GM18511 (cell line): ENCODE data around the gene CRHR1.

Source experiments
- ATAC-seq: cut with Tn5 transposase; IDR thresholded peaks from one replicate; pipeline ENCODE4 v1.9.1; 2021; ENCODE audit warnings: mild to moderate bottlenecking, moderate library complexity; ENCODE audit not compliant: unreplicated experiment

The CRHR1 gene

DNA sequence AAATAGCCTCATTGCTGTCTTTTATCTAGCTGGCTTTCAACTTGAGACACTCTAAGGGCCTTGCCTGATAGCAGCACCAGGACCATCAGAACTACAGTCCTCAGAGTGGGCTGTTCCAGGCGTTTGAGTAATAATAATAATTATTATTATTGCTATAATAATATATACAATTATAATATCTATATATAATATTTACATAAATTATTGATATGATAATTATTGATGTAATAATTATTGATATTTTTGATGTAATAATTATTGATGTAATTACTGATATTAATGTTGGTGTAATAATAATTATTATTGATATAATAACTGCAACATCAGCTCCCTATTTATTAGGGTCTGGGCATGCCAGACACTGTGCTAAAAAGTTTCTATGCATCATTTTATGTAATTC is 25.6 kb upstream of the CRHR1 start:
- ATAC-seq = no peak

DNA sequence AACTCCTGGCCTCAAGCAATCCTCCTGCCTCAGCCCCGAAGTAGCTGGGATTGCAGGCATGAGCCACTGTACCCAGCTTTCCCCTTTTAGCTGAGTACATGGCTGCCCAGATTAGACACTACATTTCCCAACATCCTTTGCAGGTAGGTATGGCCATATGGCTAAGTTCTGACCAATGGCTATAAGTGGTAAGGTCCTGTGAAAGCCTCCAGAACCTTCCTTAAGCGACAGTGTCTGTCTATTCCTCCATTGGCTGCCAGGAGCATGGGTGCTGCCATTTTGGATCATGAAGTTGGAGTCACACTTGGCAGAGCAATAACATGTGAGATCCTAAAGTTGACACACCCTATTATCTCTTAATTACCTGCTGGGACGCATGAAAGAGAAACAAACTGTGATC is 24.4 kb upstream of the CRHR1 start:
- no peak for ATAC-seq

GRCh38 chr17:45761957-45762565 is 22.1 kb upstream of the CRHR1 start:
- ATAC-seq = no peak

DNA sequence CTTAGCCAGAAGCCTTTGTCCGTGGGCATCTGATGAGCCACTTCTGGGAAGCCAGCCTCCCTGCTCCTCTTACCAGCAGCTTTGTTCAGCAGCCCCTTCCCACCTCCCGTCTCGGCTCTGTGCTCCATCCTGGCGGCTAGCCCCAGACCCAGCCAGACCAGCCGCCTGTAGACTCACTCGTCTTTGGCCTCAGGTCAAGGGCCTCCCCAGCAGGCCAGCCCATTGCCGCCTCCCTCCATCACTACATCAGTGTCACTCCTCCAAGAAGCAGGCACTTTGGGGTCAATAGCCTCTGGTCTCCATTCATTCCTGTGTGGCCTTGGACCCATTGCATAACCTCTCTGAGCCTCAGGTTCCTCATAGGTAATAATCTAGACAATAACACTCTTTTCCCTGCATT is 20.9 kb upstream of the CRHR1 start:
- no peak for ATAC-seq

- no peak for ATAC-seq
Measured at GRCh38 chr17:45764479-45764878, 19.6 kb upstream of the CRHR1 start.

GRCh38 chr17:45768000-45768399 is 16.1 kb upstream of the CRHR1 start:
- no peak for ATAC-seq

- ATAC-seq = no peak
Measured at GRCh38 chr17:45770632-45771270, 13.4 kb upstream of the CRHR1 start.

GRCh38 chr17:45771271-45771959 is 12.7 kb upstream of the CRHR1 start:
- no peak for ATAC-seq

DNA sequence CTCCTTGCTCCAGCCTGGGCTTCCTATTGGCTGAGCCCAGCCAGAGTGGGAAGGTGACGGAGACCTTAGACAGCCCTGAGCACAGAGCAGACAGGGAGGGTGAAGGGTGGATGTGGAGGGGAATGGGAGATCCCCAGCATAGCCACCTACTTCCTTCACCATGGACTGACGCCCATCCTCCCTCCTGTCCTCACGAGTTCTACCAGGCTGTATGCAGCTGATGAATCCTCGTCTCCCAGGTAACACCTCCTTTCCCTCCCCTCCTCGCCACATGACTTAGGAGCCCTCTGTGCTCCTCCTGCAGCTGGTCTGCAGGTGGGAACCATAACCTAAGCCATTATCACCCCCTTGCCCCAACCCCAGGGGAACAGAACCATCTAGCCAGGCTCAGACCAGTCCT is 9.0 kb upstream of the CRHR1 start:
- ATAC-seq = no peak

DNA sequence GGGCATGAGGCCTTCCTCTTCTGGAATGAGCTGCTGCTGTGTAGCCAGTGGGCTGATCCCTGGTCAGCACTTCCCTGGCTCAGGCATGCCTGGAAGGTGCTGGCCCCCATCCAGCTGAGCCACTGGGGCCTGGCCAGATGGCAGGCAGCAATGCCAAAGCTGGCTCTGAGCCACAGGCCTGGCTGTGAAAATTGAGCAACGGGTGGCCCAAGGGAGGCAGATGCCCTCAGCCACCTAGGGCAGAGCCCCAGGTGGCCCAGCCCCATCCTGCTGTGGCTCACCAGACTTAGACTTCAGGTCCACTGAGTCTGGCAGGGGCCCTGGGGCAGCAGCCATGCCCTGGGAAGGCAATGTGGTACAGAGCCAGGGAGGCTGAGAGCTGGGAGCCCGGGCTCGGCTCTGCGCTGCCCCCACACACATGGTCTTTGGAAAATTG is 8.5 kb upstream of the CRHR1 start:
- no peak for ATAC-seq

GRCh38 chr17:45776896-45777295 is 7.2 kb upstream of the CRHR1 start:
- ATAC-seq = no peak

DNA sequence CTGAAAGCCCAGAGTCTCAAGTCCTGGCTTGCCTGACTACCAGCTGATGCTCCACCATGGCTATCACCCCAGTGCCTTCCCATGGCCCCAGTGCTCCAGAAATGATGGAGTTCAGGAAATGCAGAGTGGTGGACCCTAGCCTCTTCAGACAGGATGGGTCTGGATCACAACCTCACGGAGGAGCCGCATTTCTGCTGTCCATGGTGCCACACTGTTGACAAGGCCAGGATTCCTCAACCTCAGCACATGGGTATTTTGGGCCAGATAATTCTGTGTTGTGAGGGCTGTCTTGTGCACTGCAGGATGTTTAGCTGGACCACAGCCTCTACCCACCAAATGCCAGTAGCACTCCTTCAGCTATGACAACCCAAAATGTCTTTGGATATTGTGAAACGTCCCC is 6.7 kb upstream of the CRHR1 start:
- ATAC-seq = no peak

DNA sequence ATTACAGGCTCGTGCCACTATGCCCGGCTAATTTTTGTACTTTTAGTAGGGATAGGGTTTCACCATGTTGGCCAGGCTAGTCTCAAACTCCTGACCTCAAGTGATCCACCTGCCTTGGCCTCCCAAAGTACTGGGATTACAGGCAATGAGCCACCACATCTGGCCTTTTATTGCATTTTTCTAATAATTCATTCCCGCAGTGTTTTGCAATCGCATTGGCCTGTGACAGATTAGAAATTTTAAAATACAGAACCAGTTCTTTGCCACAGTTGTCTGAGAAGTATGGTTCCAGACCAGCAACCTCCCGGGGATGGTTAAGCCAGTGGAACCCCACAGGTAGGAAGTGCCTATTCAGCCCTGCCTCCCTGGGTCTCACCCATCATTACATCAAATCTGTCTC is 3.2 kb upstream of the CRHR1 start:
- ATAC-seq = no peak

GRCh38 chr17:45782889-45783592 is 1.1 kb upstream of the CRHR1 start:
- no peak for ATAC-seq

- ATAC-seq = no peak
Measured at GRCh38 chr17:45783593-45784292, 377 bp upstream of the CRHR1 start.

GRCh38 chr17:45784741-45785479 is 790 bp downstream of the CRHR1 start:
- no peak for ATAC-seq

DNA sequence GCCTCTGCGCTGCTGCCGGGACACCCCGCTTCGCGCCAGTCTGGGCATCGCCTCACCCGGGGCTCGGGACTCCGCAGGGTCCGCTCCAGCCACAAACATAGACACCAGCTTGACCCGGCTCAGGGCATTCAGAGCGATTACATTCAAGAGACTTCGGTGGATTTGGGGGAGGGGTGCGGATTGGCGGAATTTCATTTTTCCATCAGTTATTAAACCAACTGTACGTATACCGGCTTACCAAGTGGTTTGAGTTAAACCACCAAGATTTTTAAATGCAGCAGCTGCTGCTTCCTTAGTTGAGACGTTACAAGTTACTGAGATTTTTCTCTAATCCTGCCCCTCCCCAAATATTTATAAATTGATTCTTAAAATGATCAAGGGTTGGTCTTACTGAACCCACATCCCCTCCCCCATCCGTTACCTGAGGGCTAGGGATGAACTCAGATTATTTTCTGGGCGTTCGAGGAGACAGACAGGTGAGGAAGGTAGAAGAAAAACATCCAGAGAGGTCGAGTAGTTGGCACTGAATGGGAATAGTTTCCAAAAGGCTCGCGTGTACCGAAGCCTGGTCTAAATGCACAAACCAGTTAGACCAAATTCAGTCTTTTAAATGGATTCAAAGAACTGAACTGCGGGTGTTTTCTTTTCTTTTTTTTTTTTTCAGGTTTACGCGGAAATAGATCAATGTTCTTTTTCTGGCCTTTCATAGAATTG is 1.5 kb downstream of the CRHR1 start:
- no peak for ATAC-seq

DNA sequence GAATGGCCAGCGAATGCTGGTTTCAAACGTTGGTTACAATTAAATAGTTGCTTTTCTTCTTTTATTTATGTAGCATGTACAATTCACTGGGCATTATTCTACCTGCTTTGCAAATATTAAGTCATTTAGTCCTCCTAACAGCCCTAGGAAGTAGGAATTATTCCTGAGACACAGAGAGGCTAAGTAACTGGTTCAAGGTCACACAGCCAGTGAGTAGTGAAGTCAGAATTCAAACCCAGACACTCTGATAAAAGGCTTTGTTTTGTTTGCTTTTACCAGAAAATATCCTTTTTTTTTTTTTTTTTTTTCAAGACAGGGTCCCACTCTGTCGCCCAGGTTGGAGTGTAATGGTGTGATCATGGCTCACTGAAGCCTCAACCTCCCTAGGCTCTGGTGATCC is 2.2 kb downstream of the CRHR1 start:
- ATAC-seq = no peak

DNA sequence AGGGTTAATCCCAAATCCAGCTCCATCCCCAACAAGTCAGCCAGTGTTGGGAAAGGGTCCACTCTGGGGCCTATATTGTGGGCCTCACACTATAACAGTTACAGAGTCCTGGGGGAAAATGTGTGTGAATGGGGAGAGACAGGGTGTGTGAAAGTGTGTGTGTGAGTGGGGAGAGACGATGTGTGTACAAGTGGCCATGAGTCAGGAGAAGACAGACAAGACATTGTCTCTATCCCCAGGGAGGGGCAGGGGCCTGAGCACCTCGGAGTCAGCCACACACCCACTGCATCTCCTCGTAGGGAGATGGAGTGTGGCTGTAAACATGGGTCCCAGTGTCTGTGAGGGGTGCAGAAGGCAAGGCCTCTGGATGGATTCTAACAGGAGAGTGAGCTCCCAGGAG is 2.9 kb downstream of the CRHR1 start:
- no peak for ATAC-seq

- ATAC-seq = no peak
Measured at GRCh38 chr17:45787656-45788055, 3.5 kb downstream of the CRHR1 start.
